Measurements from ENCODE around the gene PHF23.
A peak's percentile ranks its signal among the peaks of the same experiment; 100 is the strongest.

Gene PHF23

GRCh38 chr17:7241090-7241733 lies 2.0 kb upstream of the PHF23 start:
- no peak for DNase-seq (ENCODE audit: low read depth)
- TF ChIP-seq MYC (IDR thresholded peaks at IDR 0.05; ENCODE audit: low read depth, low read length) (no peak), MAX (IDR thresholded peaks at IDR 0.05; ENCODE audit: low read depth, low read length) (no peak), POLR2A (IDR thresholded peaks at IDR 0.05; ENCODE audit: extremely low read depth, insufficient read length) (no peak), CTCF (IDR thresholded peaks at IDR 0.05; ENCODE audit: low read depth, low read length) (no peak)
- H3K4me3 ChIP-seq (ENCODE audit: low read depth, low read length), result peak overlapping the region; percentile 84

GRCh38 chr17:7240375-7240774 lies 1.1 kb upstream of the PHF23 start:
- peak overlapping the region; percentile 84 for H3K4me3 ChIP-seq (ENCODE audit: low read depth, low read length)
- no peak for TF ChIP-seq CTCF (IDR thresholded peaks at IDR 0.05; ENCODE audit: low read depth, low read length)
- no peak for TF ChIP-seq POLR2A (IDR thresholded peaks at IDR 0.05; ENCODE audit: extremely low read depth, insufficient read length)
- no peak for DNase-seq (ENCODE audit: low read depth)

- H3K4me3 ChIP-seq (ENCODE audit: low read depth, low read length), result peak overlapping the region; percentile 85
- peak; percentile 67 for DNase-seq (ENCODE audit: low read depth)
- no peak for TF ChIP-seq MAX (IDR thresholded peaks at IDR 0.05; ENCODE audit: low read depth, low read length)
- peak; percentile 11 for TF ChIP-seq POLR2A (IDR thresholded peaks at IDR 0.05; ENCODE audit: extremely low read depth, insufficient read length)
Measured at GRCh38 chr17:7238420-7239090, 702 bp downstream of the PHF23 start.

GRCh38 chr17:7237761-7238419 lies 1.4 kb downstream of the PHF23 start:
- peak; percentile 81 for DNase-seq (ENCODE audit: low read depth)
- H3K4me3 ChIP-seq (ENCODE audit: low read depth, low read length), result peak overlapping the region; percentile 85
- TF ChIP-seq MYC (IDR thresholded peaks at IDR 0.05; ENCODE audit: low read depth, low read length), result no peak
- TF ChIP-seq CTCF (IDR thresholded peaks at IDR 0.05; ENCODE audit: low read depth, low read length), result no peak
- TF ChIP-seq POLR2A (IDR thresholded peaks at IDR 0.05; ENCODE audit: extremely low read depth, insufficient read length), result no peak
- no peak for TF ChIP-seq MAX (IDR thresholded peaks at IDR 0.05; ENCODE audit: low read depth, low read length)

GRCh38 chr17:7237266-7237760 lies 1.9 kb downstream of the PHF23 start:
- H3K4me3 ChIP-seq (ENCODE audit: low read depth, low read length), result peak overlapping the region; percentile 62
- DNase-seq (ENCODE audit: low read depth), result no peak
- TF ChIP-seq CTCF (IDR thresholded peaks at IDR 0.05; ENCODE audit: low read depth, low read length) (no peak), MAX (IDR thresholded peaks at IDR 0.05; ENCODE audit: low read depth, low read length) (no peak), POLR2A (IDR thresholded peaks at IDR 0.05; ENCODE audit: extremely low read depth, insufficient read length) (no peak), MYC (IDR thresholded peaks at IDR 0.05; ENCODE audit: low read depth, low read length) (no peak)

- TF ChIP-seq MYC (IDR thresholded peaks at IDR 0.05; ENCODE audit: low read depth, low read length), result no peak
- peak overlapping the region; percentile 62 for H3K4me3 ChIP-seq (ENCODE audit: low read depth, low read length)
- no peak for DNase-seq (ENCODE audit: low read depth)
Measured at GRCh38 chr17:7236808-7237207, 2.4 kb downstream of the PHF23 start.

Data from NB4 (cell line).